ENCODE data around the gene PRKCZ.
A peak's percentile ranks its signal among the peaks of the same experiment; 100 is the strongest.

The PRKCZ gene

DNA sequence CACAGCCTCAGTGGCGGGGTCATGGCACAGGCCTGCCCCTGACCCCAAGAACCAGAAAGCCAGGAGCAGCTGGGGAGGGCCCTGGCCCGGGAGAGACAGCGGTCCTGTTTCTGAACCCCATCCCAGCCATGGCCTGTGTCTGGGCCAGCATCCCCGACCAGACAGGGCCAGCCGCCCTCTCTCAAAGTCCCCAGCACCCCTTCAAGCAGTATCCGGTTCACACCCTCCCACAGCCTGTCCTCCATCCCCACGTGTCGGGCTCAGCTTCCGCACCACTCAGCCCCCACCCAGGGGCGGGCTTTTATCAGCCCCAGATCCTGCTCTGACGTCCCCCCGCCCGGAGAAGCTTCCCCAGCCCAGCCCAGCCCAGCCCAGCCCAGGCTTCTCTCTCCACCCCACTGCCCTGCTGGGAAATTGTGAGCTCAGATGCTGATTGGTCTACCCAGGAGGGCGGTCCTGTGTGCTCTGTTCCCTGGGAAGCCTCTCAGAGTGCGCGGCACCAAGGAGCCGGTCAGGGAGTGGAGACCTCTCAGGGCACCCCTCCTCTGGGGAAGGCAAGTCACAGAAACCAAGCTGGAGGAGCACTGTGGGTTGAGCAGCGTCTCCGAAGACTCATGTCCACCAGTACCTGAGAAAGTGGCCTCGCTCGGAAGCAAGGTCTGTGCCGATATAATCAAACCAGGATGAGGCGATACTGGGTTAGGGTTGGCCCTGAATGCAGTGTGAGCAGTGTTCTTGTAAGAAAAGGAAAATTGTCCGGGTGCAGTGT is 149.0 kb downstream of the PRKCZ start:
- DNase-seq: peak; percentile 82

DNA sequence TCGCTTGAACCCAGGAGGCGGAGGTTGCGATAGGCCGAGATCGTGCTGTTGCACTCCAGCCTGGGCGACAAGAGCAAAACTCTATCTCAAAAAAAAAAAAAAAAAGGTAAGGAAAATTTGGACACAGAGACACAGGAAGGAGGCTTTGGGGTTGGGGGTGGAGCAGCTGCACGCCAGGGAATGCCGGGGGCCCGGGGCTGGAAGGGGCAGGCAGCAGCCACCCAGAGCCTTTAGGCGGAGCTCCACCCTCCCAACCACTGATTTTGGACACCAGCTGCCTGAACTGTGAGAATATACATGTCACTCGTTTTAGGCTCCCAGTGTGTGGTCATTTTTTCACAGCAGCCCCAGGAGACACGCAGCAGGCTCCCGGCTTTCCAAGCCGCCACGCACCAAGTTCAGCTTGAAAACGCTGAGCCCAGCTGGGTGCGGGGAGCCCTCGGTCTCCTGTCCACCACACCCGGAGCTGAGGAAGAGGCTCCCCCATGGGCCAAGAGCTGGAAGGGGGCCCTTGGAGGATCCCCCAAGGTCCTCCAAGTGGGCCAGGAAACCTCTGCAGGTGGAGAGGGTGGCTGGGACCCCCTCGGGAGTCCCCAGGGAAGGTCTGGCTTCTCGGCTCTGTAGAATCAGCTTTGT is 150.2 kb downstream of the PRKCZ start:
- DNase-seq: no peak

DNA sequence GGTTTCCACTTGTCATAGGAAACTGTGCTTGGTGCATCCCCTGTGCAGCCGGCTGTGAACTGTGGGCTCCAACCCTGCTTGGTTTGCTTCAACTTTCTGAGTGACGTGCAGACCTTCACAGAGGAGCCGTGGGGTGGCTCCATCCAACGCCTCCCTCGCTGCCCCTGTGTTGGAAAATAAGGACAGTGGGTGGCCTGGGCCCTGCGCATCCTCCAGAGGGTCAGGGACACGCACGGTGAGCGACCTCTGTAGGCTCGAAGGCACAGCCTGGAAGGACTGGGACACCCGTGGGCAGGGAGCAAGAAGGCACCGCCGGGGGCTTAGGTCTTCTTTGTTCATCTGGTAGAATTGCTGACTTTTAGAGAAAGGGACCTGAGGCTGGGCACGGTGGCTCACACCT is 150.9 kb downstream of the PRKCZ start:
- no peak for DNase-seq

DNA sequence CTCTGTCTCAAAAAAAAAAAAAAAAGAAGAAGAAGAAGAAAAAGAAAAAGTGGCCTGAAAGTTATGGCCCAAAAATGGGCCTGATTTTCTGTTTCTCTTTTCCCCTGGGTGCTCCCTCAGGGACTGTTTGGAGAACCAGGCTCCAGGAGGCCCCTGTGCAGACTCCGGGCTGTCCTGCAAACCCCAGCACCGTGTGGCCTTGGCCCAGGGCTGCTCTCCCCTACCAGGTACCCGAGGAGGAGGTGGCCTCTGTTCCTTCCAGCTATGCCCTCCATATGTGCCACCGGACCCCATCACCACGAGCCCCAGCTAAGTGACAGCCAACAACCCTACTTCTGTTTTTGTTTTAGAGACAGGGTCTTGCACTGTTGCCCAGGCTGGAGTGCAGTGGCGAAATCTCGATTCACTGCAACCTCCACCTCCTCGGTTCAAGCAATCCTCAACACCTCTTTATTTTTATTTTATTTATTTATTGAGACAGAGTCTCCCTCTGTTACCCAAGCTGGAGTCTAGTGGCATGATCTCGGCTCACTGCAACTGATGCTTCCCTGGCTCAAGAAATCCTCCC is 151.9 kb downstream of the PRKCZ start:
- DNase-seq: no peak

DNA sequence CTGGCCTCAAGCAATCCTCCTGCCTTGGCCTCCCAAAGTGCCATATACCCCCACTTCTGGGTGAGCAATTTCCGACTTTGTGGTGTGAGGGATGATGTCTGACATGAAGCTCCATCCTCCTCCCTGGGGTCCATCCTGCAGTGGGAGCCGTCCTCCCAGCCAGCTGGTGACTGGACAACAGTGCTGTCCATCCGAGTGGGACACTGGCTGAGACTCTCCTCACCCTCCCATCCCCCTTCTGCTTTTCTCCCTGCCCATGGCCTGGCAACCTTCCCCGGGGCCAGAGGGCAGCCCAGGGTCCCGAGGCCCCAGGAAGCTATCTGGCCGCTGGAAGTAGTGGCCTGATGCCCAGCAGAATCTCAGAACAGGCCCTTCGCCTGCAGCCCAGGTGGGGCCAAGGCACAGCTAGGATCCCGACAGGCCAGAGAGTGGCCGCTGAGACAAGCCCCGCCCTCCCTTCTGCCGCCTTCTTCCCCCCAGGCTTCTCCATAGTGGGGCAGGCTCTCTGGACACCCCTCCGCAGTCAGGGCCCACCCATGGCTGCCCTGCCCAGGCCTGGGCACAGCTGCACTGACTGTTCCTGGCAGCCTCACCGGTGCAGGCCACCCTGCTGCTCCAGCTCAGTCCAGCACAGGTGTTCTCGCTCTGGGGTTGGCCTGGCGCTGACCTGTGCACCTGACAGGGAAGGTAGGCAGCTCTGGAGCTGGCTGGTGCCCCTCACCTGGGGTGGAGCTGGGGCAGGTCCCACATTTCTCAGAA is 152.8 kb downstream of the PRKCZ start:
- DNase-seq: no peak

DNA sequence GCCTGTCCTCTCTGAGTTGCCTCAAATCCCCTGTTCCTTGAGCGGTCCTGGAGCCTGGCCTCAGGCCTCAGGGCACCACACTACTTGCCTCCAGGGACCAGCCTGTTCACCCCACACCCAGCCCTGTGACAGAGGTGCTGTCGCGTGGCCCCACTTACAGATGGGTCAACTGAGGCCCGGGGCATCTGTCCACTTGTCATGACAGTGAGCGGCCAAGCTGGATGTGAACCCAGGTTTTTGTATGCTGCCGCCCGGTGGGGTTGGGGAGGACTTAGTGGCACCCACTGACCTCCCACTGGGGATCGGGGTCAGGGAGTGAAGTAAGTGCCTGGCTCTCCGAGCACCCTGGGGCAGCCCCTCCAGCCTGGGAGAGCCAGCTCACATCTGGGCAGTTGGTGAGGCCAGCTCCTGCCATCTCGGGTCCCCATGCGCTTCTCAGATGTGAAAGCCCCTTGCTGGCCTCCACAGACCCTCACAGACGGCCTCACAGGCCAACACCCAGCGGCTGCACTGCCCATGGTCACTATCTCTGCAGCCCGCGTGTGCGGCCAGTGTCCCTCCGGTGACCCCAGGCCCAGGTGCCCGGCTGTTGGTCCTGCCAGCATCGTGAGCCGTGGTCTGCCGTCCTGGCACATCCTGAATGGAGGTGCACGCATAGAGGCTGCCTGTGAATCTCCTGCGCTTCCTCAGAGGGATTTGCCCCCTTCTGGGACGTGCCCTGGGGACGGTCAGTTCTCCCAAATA is 153.6 kb downstream of the PRKCZ start:
- DNase-seq: no peak

DNA sequence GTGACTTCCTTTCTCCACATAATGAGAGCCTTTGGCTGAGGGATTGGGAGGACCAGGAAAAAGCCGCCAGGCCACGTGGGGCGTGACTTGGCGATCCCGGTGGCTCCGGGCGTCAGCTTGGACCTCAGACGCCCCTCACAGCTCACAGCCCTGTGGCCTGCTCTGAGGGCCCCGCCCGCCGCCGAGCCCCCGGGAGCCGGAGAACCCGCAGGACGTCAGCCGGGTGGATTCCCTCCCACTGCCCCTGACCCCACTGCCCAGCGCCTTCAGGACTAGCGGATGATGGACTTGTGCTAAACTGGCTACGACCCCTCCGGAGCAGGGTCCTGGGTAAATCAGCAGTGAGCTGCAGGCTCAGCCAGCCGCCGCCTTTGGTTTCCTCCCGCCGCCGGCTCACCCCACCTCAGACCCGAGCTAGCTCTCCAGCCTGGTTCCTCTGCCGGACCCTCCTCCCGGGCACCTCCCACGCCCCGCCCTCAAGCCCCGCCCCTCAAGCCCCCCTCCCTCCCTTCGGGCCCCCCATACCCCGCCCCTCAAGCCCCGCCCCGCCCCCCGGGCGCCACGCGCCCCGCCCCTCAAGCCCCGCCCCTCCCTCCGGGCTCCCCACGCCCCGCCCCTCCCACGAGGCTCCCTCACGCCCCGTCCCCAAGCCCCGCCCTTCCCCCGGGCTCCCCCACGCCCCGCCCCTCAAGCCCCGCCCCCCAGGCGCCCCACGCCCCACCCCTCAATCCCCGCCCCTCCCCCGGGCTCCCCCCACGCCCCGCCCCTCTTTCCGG is 154.4 kb downstream of the PRKCZ start:
- peak; percentile 81 for DNase-seq

DNA sequence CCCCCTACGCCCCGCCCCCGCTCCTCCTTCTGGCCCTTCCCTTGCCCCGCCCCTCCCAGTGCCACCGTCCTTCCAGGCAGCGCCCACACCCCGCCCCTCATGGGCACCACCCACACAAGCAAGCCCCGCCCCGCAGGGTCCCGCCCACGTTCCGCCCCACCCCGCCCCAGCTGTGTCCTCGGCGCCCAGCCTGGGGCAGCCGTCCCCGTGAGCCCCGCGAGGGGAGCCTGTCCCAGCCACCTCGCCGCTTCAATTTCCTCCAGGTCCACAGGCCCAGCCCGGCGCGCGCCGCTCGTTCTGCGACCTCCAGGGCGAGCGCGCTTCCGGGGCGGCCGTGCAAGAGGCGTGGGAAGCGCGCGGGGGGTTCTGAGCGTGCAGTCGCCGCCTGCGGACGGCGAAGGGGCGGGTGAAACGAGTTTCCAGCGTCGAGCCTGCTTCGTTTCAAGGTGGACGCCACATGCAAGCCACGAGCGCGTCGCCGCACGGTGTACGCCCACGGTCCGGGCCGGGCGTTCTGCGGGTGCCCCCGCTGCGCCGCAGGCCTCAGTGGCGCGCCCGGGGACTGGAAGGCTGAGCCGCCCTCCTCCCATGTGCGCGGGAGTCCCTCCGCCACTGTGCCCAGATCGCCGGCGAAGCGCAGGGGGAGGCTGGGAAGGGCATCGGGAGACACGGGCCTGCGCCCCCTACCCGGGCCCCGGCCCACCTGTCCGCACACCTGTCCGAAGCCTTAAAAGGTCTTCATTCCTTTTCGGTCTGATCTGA is 155.2 kb downstream of the PRKCZ start:
- peak; percentile 86 for DNase-seq

DNA sequence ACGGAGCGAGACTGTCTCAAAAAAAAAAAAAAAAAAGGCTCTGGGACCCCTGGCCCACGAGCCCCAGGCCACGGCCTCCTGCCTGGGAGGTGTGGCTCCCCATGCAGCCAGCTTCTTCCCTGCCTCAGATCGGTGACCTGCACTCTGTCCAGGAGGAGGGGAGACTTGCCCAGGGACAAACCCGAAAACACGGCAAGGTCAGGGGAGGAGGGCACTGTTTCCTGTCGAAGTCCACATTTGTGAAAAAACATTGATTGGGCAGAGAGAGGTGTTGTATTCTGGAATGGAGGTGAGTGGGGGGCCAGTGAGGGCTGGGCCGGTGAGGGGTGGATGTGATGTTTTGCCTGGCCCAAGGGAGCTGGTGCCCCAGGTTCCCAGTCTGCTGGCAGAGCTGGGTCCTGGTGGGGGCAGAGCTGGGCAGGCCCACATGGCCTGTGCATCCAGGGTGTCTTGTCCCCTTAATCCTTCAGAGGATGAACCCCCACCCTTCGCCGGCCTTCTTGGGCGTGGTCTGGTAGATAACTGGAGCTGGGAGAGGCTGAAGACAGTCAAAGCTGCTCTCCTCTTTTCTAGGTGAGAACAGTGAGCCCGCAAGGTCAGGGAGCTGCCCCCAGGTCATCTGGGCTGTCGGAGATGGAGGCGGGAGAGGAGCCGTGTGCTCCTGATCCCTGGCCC is 156.7 kb downstream of the PRKCZ start:
- DNase-seq: no peak

DNA sequence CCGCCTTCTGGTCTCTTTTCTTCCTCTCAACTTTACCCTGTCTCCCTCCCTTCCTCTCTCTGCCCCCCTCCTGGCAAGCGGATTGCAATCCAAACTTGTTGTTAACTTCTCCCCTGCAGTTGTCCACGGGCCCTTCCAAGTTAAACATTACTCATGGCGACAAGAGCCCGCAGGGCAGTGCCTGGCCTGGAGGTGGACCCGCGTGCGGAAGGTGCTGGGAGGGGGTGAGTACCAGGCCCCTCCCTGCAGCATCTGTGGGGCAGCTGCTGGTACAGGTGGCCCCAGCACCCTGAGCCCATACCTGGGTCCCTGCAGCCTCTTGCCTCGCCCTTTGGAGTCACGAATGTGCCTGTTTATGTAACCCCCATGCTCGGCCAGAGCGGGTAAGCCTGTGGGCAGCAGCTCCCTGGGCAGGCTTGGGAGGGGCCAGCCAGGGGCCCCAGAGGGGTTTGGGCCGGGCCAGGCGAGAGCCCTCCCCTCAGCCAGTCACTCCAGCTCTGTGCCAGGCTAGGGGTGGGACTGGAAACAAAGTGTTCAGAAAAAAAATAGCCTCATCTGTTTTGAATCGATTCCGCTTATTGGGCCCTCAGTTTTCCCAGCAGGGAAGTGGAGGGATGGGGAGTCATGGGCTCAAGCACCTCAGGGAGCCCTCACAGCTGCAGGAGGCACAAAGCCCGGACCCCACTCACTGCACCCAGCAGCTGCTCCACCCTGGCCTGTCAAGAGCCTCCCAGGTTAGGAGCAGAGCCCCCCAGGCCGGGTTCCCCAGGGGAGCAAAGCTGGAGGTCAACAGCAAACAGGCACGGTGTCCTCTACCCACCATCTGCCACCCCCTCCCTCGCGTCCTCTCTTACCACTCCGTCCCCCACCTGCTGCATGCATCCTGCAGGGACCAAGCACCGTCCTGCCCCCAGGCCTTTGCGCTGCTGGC is 158.4 kb downstream of the PRKCZ start:
- no peak for DNase-seq

DNA sequence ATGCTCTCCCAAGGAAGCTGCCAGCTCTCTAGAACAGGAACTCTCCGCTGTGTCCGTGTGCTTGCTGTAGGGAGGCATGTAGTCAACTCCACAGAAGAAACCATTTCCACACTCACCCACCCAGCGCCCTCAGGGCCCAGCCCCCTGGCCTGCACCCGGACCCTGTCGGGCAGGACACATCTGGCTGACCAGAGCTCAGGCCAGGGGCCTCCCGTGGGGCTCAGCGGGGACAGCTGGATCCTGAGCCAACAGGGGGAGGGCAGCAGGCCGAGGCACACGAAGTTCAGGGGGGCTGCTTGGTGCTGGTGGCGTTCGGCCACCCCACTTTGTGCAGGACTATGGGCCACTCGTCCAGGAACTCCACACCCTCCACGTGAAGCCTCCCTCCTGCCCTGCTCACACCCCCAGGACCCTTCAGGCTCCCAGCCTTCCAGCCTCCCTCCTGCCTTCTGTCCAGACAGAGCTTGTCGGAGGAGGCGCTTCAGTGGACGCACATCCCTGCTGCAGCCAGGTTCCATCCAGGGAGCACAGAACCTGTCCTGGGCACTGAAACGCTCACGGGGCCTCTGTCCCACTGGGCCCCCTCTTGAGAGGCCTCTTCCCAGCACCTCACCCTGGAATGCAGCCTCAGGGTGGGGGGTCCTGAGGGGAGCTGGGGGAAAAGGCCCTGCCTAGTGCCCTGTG is 159.3 kb downstream of the PRKCZ start:
- DNase-seq: no peak

DNA sequence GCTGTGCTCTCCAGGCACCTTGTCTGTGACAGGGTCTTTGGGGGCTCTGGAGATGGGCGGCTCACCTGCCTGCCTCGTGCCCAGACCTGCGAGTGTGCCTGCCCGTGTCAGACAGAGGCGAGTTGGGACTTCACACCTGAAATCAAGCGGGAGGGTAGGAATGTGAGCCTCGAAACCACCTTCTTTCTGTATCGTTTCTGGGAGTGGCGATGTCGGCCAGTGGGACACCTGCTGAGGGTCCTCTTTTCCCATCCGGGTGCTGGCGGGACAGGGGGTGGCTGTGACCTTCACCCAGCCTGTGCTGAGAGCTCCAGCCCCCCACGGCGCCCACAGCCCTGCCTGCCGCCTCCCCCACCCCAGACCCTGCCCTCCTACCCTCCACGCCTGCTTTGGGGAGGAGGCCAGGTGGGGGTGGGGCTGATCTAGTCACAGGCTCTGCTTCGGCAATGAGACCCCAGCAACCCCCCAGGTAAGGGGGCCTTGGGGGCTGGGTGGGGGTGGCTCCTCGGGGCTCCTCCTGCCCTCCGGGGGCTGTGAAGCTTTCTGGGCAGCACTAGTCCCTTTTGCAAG is 160.0 kb downstream of the PRKCZ start:
- no peak for DNase-seq

DNA sequence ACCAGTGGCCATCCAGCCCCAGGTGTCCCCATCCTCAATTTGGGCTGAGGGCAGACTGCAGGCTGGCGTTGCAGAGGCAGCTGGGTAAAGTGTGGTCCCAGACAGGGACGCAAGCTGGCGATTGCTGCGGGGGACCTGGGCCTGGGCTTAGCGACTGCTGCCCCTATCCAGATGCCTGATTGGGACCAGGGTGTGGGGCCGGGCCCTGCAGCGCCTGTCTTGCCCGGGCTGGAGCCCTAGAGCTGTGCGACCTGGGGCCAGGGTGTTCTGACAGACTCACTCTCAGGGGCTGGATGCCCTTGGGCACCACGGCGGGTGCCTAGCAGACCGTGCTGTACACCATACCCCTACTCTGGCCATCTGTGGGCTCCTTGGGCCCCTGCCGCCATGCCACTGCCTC is 160.6 kb downstream of the PRKCZ start:
- no peak for DNase-seq

DNA sequence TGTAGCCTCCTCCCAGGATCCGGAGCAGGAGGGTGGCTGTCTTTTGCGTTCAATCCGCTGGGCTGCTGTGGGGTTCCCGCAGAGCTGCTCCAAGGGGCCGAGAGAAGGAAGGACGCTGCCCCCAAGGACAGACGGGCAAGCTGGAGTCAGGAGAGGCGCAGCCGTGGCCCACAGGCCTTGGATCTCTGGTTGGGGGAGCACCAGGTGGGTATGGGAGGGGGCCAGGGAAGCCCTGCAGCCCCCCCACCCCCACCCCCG is 162.0 kb downstream of the PRKCZ start:
- DNase-seq: no peak

DNA sequence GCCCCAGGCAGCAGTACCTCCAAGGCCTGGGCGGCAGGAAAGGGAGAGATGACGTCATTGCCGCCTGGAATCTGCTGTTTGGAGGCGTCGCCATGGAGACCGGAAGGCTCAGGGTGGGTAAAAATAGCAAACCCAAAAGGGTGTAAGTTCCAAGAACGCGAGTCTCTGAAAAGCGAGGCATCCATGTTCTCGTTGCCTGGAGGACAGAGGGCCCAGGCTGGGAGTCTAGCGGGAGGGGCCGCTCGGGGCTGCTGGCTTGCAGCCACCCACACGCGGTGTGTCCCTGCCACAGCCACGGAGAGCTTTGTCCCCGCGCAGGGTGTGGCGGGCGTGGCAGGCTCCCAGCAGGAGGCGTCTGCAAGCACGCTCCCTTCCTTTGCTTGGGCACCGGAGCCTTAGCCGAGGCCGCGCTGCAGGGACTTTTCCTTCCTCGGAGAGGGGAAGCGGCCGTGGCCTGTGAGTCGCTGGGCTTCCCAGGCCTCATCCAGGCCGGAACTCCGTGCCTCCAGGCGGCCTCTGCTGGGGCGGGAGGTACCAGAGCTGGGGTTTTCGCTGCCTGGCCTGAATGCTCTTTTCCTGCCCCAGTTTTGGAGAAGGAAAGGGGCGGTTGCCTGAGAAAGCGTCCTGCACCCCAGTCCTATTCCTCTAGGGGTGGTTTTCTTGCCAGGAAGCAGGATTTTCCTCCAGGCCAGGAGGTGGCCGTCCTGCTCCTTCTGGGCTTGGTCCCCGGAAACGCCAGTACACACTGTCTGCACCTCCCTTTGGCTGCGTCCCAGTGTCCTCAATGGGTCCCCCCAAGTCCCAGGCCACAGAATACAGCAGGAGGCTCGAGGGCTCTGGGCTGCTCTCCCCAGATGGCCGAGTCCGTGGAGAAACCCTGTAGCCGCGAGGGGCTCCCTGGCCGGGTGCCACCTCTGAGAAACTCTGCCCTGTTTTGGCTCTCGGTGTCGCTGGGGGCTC is 162.6 kb downstream of the PRKCZ start:
- peak; percentile 80 for DNase-seq

DNA sequence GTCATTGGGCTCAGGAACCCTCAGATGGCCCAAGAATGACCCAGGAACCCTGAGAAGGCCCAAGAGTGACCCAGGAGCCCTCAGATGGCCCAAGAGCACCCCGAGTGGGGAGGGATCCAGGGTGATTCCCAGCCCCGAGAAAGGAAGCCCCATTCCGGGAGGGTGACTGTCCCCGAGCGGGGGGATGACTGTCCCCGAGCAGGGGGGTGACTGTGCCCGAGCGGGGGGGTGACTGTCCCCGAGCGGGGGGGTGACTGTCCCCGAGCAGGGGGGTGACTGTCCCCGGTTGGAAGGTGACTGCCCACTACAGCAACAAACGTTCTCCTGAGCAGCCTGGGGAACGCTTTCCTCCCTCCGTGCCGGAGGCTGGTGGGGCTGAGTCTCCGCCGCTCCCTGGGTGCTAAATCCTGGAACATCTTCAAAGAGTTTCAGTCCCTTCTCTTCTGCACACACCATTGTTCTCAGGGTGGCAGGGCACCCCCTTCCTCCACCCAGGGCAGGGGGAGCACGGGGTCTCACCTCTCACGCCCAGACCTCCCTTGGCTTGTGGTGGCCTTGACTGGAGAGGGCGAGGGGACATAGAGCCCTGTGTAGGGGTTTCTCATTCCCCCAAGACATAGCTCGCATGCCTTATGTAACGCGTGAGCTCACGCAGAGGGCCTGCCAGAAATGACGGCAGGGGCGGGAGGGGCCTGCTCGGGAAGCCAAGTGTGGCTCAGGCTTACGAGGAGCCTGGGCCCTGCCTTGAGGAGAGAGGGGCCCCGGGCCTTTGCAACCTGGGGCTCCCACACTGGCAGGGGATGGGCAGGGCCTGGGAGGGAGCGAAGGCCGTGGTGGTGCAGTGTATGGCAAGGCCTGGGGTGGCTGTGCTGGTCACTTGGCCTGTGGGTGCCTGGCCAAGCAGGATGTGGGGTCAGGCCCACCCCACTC is 163.6 kb downstream of the PRKCZ start:
- no peak for DNase-seq

Measured in 8988T (cell line).